Neural cell (in vitro differentiated cells): Measurements from ENCODE around the gene ANKRD44. TPM values are rescaled to one million over a fixed set of nuclear protein-coding genes. Genes with fewer than 3 reads are reported as not detected.

Source experiments
- H2AFZ ChIP-seq: fragments of 200-600, 300-800 bp; sonication (generic), shearing (Covaris generic); 2 replicates; pipeline ENCODE4 v1.6.0; 2014; ENCODE audit warnings: low read depth, mild to moderate bottlenecking, antibody characterized with exemption, low read length, moderate library complexity
- H3F3A ChIP-seq: fragments of 200-600 bp; shearing (Covaris generic); 2 replicates; pipeline ENCODE4 v1.6.1; 2016; ENCODE audit warnings: mild to moderate bottlenecking, moderate library complexity, mixed read lengths, antibody characterized with exemption, low read length; ENCODE audit not compliant: insufficient read depth, poor library complexity, severe bottlenecking
- H3K27ac ChIP-seq: fragments of 200-600, 300-800 bp; sonication (generic), shearing (Covaris generic); 2 replicates; pipeline ENCODE4 v1.5.1; 2014; ENCODE audit warnings: mild to moderate bottlenecking, low read length, moderate library complexity
- H3K27me3 ChIP-seq: fragments of 300-800, 200-600 bp; sonication (generic), shearing (Covaris generic); 2 replicates; pipeline ENCODE4 v1.6.0; 2014; ENCODE audit warnings: mild to moderate bottlenecking, low read depth, low read length, moderate library complexity; ENCODE audit not compliant: insufficient read depth
- H3K36me3 ChIP-seq: fragments of 300-800, 200-600 bp; sonication (generic), shearing (Covaris generic); 2 replicates; pipeline ENCODE4 v1.5.1; 2014; ENCODE audit warnings: mild to moderate bottlenecking, antibody characterized with exemption, low read length, moderate library complexity; ENCODE audit not compliant: insufficient read depth
- H3K4me2 ChIP-seq: fragments of 300-800, 200-600 bp; sonication (generic), shearing (Covaris generic); 2 replicates; pipeline ENCODE4 v1.6.0; 2014; ENCODE audit warnings: mild to moderate bottlenecking, low read length
- H3K4me3 ChIP-seq: fragments of 300-800, 200-600 bp; sonication (generic), shearing (Covaris generic); 2 replicates; pipeline ENCODE4 v1.5.1; 2014; ENCODE audit warnings: mild to moderate bottlenecking, low read length, moderate library complexity
- H3K79me2 ChIP-seq: fragments of 200-600 bp; shearing (Covaris generic); replicated peaks from 2 replicates; pipeline ENCODE4 v1.6.0; 2014; ENCODE audit warnings: mild to moderate bottlenecking, low read length, moderate library complexity; ENCODE audit not compliant: insufficient read depth
- H3K9ac ChIP-seq: fragments of 300-800, 200-600 bp; sonication (generic), shearing (Covaris generic); 2 replicates; pipeline ENCODE4 v1.6.1; 2016; ENCODE audit warnings: mild to moderate bottlenecking, low read length, mixed read lengths
- H3K9me2 ChIP-seq: fragments of 200-600 bp; shearing (Covaris generic); 2 replicates; pipeline ENCODE4 v1.6.1; 2016; ENCODE audit warnings: mild to moderate bottlenecking, low read length, mixed read lengths; ENCODE audit not compliant: insufficient read depth
- H3K9me3 ChIP-seq: fragments of 200-600, 300-800 bp; sonication (generic), shearing (Covaris generic); 2 replicates; pipeline ENCODE4 v1.6.1; 2016; ENCODE audit warnings: mild to moderate bottlenecking, mixed run types, low read length, moderate library complexity, mixed read lengths
- H4K20me1 ChIP-seq: fragments of 200-600 bp; shearing (Covaris generic); 2 replicates; pipeline ENCODE4 v1.6.1; 2016; ENCODE audit warnings: mild to moderate bottlenecking, mixed run types; ENCODE audit not compliant: insufficient read depth
- CTCF ChIP-seq: fragments of 450-650 bp; IDR thresholded peaks from 2 replicates; pipeline ENCODE4 v1.5.1; 2014; ENCODE audit warnings: antibody characterized with exemption, mild to moderate bottlenecking, moderate library complexity; ENCODE audit not compliant: poor library complexity, severe bottlenecking
- EP300 ChIP-seq: fragments of 450-650 bp; conservative IDR thresholded peaks from 2 replicates; pipeline ENCODE4 v1.6.1; 2014; ENCODE audit warnings: antibody characterized with exemption, mild to moderate bottlenecking, moderate library complexity; ENCODE audit not compliant: poor library complexity, severe bottlenecking
- EZH2 ChIP-seq: fragments of 200-600, 300-800 bp; shearing (Covaris generic), sonication (generic); IDR thresholded peaks from 2 replicates; pipeline ENCODE4 v1.6.1; 2014; ENCODE audit warnings: antibody characterized with exemption, low read length, borderline replicate concordance, mild to moderate bottlenecking; ENCODE audit not compliant: insufficient read depth, poor library complexity, severe bottlenecking
- MXI1 ChIP-seq: fragments of 450-650 bp; conservative IDR thresholded peaks from 2 replicates; pipeline ENCODE4 v1.6.1; 2014; ENCODE audit warnings: antibody characterized with exemption, mild to moderate bottlenecking; ENCODE audit not compliant: poor library complexity, severe bottlenecking
- POLR2AphosphoS5 ChIP-seq: IDR thresholded peaks from 2 replicates; pipeline ENCODE4 v1.6.1; 2012
- RAD21 ChIP-seq: fragments of 450-650 bp; conservative IDR thresholded peaks from 2 replicates; pipeline ENCODE4 v1.6.1; 2014; ENCODE audit warnings: antibody characterized with exemption, mild to moderate bottlenecking, moderate library complexity
- REST ChIP-seq: IDR thresholded peaks from 2 replicates; pipeline ENCODE4 v1.6.1; 2012; ENCODE audit warnings: borderline replicate concordance
- SMC3 ChIP-seq: fragments of 450-650 bp; conservative IDR thresholded peaks from 2 replicates; pipeline ENCODE4 v1.6.1; 2014; ENCODE audit warnings: antibody characterized with exemption, mild to moderate bottlenecking, moderate library complexity; ENCODE audit not compliant: poor library complexity
- TAF1 ChIP-seq: IDR thresholded peaks from 2 replicates; pipeline ENCODE4 v1.6.1; 2012; ENCODE audit warnings: low read depth
- polyA plus RNA-seq: library from polyadenylated mRNA; depleted of rRNA; stranded (reverse); fragments of >200 nt; gene quantifications from 2 replicates; pipeline ENCODE4 v1.2.3, GENCODE V29; 2014

Gene ANKRD44
- polyA plus RNA-seq, 1 donor from 2014 or later, result 94.3 TPM

DNA sequence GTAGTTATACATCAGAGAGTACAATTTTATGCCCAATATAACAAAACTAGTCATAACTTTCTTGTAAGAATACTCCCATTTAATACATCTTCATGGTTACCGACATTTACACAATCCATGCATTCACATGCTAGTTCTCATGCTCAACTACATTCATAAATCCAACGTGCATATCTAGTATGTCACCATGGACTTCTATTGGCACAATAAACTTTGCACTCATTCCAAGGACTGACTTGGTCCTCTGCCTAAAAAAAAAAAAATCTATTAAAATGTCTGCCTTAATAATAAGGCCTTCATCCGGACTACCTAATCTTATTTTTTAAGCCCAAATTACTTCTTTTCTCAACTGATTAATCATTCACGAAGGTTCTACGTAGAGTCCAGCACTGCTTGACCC lies 276.3 kb downstream of the ANKRD44 start:
- H3K36me3 ChIP-seq, result no peaks in the 10 kb centered on the region
- TF ChIP-seq POLR2AphosphoS5 (no peak), REST (no peak), EP300 (no peak), CTCF (no peak), EZH2 (no peak), RAD21 (no peak), MXI1 (no peak), SMC3 (no peak), TAF1 (no peak)
- H3K9ac ChIP-seq, result no peak overlapping the region
- no peaks in the 10 kb centered on the region for H3K79me2 ChIP-seq
- no peaks in the 10 kb centered on the region for H3K9me2 ChIP-seq
- no peak overlapping the region for H2AFZ ChIP-seq
- H3K4me3 ChIP-seq, result no peak overlapping the region
- H3K9me3 ChIP-seq, result no peaks in the 10 kb centered on the region
- no peaks in the 10 kb centered on the region for H3K27me3 ChIP-seq
- H3K4me2 ChIP-seq, result no peak overlapping the region
- H4K20me1 ChIP-seq, result no peaks in the 10 kb centered on the region
- H3F3A ChIP-seq, result no peaks in the 10 kb centered on the region
- H3K27ac ChIP-seq, result no peak overlapping the region

DNA sequence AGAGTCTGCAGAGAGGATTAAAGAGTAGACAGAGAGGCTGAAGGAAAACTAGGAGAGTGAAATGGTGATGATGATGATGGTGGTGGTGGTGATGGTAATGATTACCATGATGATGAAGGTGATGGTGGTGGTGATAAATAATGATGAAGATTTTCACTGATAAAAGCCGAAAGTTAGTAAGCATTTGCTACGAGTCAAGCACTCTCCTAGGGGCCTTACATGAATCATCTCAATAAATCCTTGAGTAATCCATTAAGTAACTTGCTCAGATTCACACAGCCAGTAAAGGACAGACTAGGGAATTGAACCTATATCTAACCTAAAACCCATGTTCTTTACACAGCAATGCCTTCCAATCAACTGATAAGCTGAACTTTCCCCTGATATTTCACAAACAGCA lies 277.4 kb downstream of the ANKRD44 start:
- H3K79me2 ChIP-seq, result no peaks in the 10 kb centered on the region
- no peaks in the 10 kb centered on the region for H4K20me1 ChIP-seq
- no peak overlapping the region for H3K4me3 ChIP-seq
- no peaks in the 10 kb centered on the region for H3F3A ChIP-seq
- no peak overlapping the region for H3K4me2 ChIP-seq
- no peaks in the 10 kb centered on the region for H3K9me3 ChIP-seq
- H3K9ac ChIP-seq, result no peak overlapping the region
- H3K27ac ChIP-seq, result no peak overlapping the region
- no peak for TF ChIP-seq RAD21
- no peak for TF ChIP-seq CTCF
- TF ChIP-seq SMC3, result no peak
- no peak for TF ChIP-seq REST
- TF ChIP-seq EP300, result no peak
- no peak for TF ChIP-seq TAF1
- no peak for TF ChIP-seq POLR2AphosphoS5
- no peak for TF ChIP-seq EZH2
- TF ChIP-seq MXI1, result no peak
- H3K27me3 ChIP-seq, result no peaks in the 10 kb centered on the region
- H2AFZ ChIP-seq, result no peak overlapping the region
- no peaks in the 10 kb centered on the region for H3K36me3 ChIP-seq
- no peaks in the 10 kb centered on the region for H3K9me2 ChIP-seq
